GM08714 (cell line): ENCODE data around the gene CELSR3.

Experiments
- H3K4me3 ChIP-seq: fragments of 200-500 bp; sonication (Bioruptor generic); 2 replicates; pipeline ENCODE4 v1.5.1; 2014; ENCODE audit warnings: mild to moderate bottlenecking, low read length, inconsistent platforms
- ZNF274 ChIP-seq: IDR thresholded peaks from 2 replicates; pipeline ENCODE4 v1.6.1; 2012; ENCODE audit warnings: mild to moderate bottlenecking, low read depth, low read length

CELSR3 gene

DNA sequence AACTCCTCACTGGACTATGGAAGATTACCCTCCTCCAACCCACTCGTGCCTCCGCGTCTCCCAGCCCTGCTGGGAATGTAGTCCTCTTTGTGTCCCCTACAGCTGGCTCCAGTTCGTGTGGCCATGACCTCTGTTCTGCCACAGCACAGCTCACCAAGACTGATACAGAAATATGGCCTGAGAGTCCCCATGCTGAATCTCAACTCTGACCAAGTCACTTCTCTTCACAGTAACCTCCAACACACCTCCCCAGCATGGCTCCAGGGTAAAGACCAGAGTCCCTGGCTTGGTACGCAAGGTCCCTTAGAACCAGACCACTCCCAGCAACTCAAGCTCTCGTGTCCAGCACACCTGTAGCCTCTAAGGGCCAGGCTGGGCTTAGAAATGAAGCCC, 65.3 kb downstream of the CELSR3 start:
- no peak for TF ChIP-seq ZNF274
- no peak overlapping the region for H3K4me3 ChIP-seq

DNA sequence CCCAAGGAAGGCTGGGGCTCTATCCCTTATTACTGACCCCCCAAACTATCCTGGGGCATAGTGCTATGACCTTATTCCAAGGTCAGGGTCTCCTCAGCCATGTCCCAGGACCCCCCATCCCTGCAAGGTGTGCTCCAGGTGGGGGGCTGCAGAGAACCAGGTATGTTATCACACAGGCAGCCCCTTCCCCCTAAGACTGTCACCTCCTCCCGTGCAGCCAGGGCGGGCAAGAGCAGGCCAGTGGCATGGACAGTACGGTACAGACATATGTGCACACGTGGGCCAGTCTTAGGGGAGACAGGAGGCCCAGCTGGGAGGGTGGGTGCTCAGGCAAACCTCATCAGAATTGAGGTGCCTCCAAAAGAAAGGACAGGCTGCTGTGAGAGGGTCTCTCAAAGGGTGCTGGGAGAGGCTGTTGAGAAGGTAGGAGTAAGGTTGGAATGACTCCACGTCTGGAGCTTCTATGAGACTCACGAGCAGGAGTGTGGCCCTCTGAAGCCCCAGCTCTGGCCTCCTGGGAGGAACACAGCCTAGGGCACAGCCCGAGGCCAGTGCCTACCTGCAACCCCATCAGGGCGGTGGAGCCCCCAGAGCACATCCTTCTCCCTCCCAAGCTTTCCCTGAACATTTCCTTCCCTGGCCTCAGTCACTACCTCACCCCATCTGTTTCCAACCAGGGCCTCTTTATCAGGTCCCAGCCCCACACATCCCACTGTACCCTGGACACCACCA, 65.8 kb downstream of the CELSR3 start:
- H3K4me3 ChIP-seq, result no peak overlapping the region
- TF ChIP-seq ZNF274, result no peak

DNA sequence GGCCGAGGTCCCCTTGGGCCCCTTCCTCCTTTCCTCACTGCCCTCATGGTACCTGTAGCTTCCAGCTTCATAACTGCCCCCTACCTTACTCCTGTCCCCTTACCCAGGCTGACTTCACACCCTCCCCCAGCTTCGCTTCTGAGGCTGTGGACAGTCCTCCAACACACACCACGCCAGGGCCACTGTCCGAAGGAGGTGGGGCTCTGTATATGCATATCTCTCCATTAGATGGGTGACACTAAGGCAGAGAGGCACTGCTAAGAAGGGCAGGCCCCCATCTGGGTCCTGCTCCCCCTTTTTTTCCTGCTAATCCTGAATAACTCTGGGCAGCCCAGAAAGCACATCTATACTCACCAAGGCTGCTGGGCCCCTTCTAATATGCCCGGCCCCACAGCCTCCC, 66.5 kb downstream of the CELSR3 start:
- no peak overlapping the region for H3K4me3 ChIP-seq
- TF ChIP-seq ZNF274, result no peak

DNA sequence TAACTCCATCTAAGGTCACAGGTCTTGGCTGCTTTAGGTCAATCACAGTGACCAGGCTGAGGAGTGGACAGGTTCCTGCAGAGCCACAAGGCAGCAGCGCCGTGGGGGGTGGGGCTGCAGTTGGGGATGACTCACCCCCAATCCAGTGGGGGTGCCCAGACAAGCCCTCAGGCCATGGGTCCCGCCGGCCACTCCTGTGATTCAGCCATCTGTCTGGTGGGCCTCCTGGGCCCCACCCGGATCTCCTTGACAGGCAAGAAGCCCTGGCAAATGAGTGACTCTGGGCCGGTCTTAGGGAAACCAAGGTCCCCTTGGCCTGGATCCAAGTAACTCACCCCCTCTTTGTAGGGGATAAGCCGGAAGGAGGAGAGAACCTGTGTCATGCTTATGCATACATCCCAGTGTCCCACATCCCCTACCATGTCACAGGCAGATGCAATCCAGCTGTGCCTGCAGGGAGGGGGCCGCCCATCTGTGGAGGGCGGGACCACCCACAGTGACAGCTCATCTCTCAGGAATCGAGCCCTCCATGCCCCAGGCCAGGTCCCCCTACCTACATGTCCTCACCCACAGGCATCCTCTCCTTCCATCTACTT, 67.1 kb downstream of the CELSR3 start:
- TF ChIP-seq ZNF274, result no peak
- H3K4me3 ChIP-seq, result no peak overlapping the region

DNA sequence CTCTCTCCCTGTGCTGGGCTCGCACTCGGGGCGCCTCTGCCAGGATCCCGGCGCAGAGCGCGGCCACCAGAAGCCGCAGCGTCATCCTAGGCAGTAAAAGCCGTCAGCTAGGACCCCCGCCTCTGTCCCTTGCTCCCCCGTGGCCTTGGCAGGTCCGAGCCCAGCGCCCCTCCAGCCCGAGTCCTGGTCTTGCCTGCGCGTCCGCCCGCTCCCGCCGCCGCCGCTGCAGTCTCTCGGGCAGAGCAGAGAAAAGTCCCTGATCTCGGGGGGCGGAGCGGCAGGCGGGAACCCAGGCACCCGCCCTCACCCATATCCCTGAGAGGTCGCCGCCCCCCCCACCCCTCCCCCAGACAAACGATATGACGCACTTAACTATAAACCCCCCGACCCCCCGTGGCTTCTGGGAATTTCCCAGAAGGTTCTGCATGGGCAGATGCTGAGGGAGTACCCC, 67.6 kb downstream of the CELSR3 start, which contains the start of gene COL7A1:
COL7A1 (minus strand) TSS at position 255 of the 451 bp plus-strand sequence; CDS start at position 85, 170 bp downstream.
- H3K4me3 ChIP-seq, result no peak within 1 kb of the TSS
- no peak for TF ChIP-seq ZNF274

DNA sequence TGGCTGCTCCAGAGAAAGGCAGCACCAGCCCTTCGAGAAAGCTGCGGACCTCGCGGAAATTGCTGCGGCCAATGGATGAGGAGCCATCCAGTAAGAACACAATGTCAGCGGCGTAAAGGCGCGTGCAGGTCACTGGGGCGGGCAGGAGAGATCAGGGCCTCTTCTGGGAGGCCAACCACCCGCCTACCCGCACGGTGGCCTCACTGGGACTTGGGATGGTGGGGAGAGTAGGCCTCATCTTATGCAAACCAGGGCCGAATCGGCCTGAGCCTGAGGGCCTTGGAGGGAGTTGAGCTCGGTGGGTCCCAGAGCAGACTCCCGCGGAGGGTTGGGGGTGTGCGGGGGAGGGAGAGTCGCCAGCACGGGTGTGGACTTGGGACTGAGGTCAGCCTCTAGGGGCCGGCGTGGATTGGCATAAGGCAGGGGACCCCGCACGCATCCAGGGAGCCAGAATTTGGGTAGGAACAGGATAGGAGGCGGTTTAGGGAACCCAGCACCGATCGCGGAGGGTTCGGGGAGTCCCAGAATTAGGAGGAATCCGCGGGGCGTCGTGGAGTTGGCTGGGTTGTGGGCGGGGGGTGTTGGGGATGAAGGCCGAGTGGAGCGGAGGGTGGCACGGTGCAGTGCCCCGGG, 68.2 kb downstream of the CELSR3 start:
- no peak for TF ChIP-seq ZNF274
- H3K4me3 ChIP-seq, result no peak overlapping the region

DNA sequence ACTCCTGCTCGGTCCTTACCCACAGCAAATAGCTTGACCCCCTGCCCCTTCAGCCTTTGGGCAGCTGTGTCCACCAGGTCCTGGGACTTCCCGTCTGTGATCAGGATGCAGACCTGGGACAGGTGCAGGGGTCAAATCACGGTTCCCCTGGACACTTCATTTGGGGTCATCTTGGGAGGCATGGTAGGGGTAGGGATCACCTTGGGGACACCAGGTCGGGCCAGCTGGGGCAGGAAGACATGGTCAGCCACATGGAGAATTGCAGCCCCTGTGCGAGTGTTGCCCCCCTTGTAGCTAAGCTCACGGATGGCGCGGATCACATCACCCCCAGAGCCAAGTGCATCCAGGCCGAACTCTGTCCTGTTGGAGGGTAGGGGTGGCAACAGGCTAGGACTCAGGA, 69.3 kb downstream of the CELSR3 start:
- no peak overlapping the region for H3K4me3 ChIP-seq
- no peak for TF ChIP-seq ZNF274

DNA sequence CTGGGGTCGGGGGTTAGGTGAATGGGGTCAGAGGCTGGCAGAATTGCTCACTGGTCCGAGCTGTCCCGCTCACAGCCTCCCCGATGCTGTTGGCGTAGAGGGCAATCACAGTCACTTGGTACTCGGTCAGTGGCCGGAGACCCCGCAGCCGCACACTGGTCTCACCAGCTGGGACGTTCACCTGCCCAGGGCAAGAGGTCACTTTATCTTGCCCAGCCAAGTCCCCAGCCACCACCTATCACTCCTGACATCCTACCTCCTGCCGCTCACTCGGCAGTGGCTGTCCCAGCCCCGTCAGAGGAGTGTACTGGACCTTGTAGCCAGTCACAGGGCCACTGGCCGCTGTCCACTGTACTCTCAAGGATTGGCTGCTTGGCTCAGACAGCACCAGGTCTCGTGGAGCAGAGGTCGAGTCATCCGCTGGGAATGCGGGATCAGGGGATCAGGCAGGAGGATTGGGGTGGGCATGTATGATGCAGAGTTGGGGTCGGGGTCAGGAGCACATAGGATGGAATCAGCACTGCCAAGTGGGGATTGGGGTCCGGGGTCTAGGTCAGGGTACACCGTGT, 70.1 kb downstream of the CELSR3 start:
- no peak for TF ChIP-seq ZNF274
- no peak overlapping the region for H3K4me3 ChIP-seq

DNA sequence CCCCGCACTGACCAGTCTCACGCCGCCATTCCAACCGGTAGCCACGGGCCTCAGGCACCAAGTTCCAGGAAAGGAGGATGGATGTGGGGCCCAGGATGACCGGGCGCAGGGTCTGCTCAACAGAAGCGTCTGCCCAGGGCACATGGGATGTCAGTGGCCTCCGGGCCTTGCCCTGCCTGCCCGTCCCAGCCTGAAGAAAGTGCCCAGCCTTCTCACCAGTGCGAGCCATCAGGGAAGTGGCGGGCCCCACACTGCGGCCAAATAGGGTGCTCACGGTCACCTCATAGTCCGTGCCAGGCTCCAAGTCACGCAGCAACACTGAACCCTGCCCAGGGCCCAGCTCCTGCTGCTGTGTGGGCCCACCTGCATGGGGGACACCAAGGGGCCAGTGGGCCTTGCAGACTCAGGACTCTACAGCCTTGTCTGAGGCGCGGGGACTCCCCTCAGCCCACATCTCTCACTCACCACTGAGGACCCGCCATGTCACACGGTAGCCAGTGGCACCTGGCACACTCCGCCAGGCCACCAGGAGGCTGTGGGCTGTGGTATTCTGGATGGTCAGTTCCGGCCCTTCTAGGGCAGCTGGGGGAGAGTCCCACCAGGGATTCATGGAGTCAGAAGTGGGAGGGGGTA, 70.7 kb downstream of the CELSR3 start:
- no peak for TF ChIP-seq ZNF274
- H3K4me3 ChIP-seq, result no peak overlapping the region

DNA sequence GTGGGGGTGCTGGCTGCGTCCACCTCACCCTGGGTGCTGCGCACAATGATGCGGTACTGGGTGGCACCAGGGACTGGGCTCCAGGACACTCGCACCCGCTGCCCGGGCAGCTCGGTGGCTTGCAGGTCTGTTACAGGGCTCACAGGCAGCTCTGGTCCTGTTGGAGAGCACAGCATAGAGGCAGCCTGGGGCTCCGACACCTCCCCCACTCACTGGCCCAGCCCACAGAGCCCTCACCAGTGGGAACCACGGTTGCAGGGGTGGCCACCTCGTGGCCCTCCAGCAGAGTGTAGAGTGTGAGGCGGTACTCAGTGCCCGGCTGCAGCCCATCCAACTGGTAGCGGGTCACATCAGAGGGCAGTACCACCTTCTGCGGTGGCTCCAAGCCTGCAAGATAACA, 71.2 kb downstream of the CELSR3 start:
- TF ChIP-seq ZNF274, result no peak
- no peak overlapping the region for H3K4me3 ChIP-seq

DNA sequence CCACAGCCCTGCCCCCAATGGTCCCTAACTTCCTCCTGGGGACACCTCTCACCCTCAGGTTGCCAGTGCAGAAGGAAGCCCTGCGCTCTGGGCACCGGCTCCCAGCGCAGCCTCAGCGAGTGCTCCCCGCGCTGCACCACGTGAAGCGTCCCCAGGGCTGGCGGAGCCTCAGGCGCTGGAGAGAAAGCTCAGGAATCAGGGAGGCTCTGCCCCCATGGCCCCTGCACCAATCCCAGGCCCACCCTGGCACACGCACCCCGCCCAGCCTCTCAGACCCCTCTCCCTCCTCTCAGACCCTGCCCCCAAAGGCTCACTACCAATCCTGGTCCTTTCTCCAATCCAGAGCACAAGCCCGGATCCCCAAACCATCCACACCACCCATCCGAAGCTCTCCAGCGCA, 74.5 kb downstream of the CELSR3 start:
- no peak for TF ChIP-seq ZNF274
- H3K4me3 ChIP-seq, result no peak overlapping the region

DNA sequence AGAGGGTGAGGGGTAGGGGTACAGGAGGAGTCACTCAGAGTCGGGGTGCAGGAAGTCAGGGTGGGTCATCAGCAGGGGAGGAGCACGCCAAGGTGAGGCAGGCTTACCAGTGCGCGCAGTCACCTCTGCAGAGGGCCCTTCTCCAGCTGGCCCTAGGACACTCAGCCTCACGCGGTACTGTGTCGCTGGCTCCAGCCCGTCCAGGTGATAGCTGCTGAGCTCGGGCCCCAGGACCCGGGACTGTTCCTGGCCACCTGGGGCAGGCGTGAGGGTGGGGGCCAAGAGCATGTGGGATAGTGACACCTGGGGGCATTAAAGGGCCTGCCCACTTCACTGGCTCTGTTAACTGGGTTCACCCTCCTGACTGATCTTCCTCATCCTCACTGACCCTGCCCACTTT, 75.0 kb downstream of the CELSR3 start:
- H3K4me3 ChIP-seq, result no peak overlapping the region
- TF ChIP-seq ZNF274, result no peak
